GDM1 (cell line): ENCODE measurements around the gene TTC12.

ENCODE experiments used
- DNase-seq: peaks from one replicate; lab custom pipeline; 2025; lab: John Stamatoyannopoulos, UW

TTC12 gene

DNA sequence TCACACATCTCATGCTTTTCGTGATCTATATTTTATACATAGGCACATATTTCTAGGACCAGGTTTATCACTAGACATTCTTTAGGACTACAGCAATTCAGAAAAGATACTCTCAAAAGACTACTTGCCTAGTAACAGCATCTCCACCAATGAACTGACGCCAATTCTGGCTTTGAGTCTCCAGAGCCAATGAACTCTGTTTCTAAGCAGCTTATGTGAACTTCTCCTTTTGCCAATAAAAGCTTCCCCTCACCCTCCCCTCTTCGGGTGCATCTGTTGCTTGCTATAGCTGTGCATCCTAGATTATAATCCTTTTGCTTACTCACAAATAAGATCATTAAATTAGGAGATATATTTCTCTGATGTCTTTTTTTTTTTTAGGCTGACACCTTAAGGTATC lies 61.8 kb downstream of the TTC12 start:
- no peak for DNase-seq

DNA sequence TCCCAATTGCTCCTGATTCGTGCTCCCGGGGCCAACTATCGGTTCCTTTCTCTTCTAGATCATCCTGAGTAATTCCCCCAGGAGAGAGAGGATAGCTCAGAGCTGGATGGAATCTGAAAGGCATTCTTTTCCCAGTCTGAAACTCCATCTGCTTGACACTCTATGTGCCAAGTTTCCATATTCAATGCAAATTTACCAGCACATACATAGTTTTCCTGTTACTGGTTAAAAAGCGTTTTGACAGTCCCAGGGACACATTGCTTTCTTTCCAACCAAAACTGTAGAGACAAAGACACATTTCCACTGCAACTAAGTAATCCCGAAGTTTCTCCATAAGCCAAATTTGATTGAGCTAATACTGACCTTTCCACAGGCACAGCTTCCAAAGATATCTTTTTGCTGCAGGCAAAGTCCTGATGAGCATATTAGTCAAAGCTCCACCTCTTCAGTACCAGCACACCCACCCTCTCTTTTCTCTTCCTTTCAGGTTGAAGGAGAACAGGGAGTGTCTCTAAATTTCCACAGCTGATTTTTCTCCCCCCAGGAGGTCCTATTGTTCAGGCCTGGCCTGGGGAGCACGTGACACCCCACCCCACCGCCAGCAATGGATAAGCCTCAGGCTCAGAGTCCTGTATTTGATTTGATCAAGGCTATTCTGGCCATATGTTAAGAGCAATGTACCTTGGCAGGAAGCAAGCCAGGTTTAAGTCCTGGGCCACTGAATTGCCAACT lies 63.5 kb downstream of the TTC12 start:
- no peak for DNase-seq

DNA sequence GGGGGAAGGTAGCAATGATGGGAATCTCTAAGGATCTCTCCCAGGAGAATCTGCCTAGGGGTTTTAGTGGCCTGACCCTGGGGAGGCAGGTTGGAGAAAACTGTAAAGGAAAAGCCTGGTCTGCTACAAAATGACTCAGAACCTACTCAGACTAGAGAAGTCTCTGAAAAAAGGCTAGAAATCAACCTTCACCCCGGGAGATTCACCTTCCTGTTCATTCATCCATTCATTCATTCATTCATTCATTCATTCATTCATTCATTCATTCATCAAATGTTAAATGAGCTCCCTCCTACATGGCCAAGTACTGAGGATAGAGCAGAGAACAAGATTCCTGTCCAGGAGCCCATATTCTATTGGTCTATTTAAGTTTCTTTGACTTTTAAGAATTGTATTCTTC lies 64.3 kb downstream of the TTC12 start:
- no peak for DNase-seq

DNA sequence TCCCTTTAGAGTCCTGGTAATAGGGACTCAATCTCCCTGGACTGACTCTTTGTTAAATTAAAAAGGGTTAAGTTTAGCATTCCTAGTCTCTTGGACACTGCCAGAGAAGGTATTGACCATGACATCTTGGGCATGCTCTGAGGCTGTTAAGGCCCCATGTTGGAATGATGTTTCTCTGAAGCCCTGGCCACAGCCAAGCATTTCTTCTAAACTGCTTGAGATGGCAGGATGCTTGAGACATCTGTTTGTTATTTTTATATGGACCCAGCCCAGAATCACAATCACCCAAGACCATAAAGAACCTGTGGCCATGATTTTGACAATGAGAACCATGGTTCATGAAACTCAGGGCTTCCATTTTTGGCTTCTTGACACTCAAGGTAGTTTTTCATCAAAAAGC lies 67.7 kb downstream of the TTC12 start:
- DNase-seq = no peak

DNA sequence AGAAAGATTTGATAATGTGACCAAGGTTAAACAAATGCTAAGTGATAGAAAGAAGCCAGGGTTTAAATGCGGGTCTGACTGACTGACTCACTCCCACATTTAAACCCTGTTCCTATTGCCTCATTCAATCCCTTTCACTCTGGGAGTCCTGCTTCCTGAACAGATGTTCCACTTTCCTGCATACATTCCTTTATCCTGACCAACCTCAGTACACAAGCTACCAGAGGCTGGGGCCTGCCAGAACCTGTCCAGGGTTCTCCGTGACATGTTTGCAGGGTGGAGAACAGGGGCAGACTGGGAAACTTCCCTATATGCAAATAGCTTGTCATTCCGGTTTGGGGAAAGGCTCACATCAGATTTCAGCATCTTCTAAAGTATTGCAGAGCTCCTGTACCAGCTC lies 70.2 kb downstream of the TTC12 start:
- no peak for DNase-seq

DNA sequence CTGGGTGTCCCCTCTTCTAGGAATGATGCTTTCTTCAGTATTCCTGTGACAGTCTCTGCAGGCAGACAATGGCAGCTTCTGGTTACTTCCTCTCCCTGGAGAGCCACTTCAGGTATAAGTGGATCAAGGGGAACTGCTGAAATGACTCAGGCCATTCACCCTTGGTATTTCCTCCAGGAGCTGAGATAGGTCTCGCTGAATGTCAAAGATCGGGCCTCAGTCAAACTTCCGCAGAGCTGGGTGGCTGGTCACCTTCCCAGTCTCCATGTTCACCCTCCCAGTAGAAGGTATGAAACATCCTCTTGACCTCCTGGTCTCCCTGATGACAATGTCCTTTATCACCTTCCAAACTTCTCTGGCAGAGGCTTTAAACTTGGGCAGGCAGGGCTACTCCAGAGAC lies 71.4 kb downstream of the TTC12 start:
- no peak for DNase-seq

DNA sequence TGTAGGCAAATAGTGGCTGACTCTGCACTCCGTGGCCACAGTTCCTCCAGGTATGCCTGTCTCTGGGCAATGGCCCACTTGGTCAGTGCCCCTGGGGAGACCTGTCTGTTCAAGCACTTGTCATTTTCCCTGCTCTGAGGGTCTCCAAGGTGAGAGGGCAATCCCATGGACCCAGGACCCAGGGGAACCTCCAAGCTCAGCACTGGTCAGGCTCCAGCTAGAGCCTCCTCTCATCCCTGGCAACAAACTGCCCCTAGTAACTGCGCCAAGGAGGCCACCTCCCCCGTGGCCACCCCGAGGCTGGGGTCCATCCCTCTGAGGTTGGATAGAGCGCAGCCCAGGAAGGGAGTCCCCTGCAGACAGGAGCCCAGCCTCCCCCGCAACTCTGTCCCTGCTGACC lies 72.5 kb downstream of the TTC12 start:
- DNase-seq = no peak

DNA sequence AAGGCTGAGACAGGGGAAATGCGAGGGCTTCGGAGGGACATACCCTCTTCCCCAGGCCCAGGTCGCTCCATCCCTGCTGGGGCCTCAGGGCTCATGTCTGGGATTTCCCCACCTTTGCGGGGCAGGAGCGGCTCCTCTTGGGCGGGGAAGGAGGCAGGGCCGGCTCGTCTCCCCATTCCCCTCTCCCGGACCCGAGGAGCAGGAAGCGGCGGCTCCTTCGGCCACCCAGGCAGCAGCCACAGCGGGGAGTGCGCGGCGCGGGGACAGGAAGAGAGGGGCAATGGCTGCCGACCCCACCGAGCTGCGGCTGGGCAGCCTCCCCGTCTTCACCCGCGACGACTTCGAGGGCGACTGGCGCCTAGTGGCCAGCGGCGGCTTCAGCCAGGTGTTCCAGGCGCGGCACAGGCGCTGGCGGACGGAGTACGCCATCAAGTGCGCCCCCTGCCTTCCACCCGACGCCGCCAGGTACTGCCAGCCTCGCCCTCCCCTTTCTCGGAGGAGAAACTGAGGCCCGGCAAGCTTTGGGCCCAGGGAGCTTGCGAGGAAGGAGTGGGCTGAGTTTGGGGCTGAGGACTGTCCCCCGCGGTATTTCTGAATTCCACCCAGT lies 73.3 kb downstream of the TTC12 start, which contains the start of gene ANKK1:
TSS of gene ANKK1 (plus strand) at position 175 of the 607 bp plus-strand sequence. CDS start at position 281, 106 bp downstream.
- no peak for DNase-seq

DNA sequence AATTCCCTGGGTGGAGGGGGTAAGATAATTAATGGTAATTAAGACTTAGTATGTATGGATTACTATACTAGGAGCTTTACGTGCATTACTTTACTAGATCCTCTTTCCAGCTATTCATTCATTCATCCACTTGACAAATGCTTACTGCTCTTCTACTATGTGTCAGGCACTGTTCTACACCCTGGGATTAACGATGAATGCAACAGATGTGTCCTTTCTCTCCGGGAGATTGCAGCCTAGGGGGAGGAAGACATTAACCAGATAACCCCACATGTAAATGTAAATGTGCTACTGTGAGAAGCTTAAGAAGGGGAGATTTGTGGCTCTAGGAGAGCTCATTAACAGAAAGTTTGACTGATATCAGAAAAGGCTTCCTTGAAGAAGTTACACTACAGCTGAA lies 74.9 kb downstream of the TTC12 start:
- DNase-seq = no peak

DNA sequence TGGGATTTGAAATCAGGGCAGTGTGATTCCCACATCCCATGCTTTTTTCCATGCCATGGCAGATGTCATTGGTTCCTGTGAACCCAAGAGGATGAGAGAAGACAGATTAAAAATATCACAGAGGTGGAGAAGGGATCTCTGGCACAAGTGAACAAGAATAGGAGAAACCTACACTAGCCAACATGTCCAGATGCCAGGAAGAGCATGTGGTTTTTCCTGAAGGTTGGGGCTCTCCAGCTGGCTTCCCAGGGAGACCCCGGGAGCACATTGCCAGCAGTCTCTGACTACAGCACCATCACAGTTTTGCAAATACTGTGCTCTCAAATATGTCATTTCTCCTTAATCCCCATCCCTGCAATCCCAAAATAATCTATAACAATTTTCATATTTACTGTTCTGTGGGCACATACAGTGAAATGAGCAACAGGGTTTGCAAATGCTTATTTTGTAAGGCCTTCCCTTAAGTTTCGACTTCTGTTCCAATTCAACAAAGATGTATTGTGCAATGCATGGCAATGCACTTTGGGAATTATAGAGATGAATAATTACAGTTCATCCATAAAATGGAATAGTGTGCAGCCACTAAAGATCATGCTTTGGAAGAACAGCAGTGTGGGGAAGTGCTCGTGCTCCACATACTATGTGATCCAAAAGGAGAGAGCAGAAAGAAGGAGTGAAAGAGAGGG lies 78.0 kb downstream of the TTC12 start:
- no peak for DNase-seq

DNA sequence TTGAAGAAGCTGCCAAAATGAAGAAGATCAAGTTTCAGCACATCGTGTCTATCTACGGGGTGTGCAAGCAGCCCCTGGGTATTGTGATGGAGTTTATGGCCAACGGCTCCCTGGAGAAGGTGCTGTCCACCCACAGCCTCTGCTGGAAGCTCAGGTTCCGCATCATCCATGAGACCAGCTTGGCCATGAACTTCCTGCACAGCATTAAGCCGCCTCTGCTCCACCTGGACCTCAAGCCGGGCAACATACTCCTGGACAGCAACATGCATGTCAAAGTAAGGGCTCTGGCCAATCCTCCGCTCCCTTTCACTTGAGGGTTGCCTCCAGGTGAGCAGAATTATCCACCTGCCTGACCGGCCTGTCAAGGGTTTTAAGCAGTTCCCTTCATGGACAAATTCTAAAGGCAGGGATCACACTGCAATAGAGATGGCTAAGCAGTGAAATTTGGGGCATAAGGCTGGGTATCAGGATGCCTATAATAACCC lies 79.2 kb downstream of the TTC12 start:
- DNase-seq = no peak

DNA sequence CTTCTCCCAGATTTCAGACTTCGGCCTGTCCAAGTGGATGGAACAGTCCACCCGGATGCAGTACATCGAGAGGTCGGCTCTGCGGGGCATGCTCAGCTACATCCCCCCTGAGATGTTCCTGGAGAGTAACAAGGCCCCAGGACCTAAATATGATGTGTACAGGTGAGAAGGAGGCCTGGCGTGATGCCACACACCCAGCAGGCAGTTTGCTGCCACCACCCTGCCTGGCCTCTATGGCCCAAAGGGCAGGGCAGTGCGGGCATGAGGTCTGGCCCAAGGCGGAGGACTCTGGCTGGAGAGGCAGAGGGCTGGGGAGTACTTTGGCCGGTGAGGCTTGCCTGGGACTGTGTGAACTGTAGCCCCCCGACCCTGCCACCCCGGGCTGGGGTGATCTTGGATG lies 80.5 kb downstream of the TTC12 start:
- no peak for DNase-seq

DNA sequence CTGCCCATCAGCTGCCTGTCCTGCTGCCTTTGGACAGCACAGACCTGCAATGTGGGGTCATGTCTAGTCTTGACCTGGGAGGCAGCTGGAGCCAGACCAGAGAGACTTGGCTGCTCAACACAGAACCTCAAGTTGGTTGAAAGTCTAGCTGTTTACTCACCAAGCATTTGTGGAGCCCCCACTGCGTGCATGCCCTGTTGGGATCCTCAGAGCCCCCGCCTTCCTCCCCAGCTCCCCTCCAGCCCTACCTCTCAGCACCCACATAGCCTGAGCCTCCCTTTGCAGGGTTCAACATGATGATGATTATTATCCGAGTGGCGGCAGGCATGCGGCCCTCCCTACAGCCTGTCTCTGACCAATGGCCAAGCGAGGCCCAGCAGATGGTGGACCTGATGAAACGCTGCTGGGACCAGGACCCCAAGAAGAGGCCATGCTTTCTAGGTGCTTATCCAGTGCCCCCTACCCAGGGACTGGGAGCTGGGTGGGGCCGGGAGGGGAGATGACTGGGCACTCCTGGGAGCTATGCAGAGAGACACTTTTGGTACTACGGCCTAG lies 81.5 kb downstream of the TTC12 start:
- DNase-seq = no peak

DNA sequence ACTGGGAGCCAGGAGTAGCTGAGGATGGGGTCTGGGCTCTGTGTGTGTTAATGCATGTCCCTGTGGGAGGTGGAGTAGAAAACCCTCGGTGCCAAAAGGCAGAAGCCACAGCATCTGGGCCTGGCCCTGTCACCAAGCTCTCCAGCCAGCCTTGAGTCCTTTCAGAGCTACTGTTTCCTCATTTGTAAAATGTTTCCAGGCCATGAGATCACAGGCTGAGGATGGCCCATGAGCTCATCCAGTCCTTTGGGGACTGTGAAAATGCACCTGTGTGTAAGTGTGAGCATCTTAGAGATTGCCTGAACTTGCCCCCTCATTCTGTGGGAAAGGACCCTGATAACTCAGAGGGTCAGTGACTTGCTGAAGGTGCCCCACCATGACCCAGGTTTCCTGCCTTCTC lies 82.3 kb downstream of the TTC12 start:
- no peak for DNase-seq

DNA sequence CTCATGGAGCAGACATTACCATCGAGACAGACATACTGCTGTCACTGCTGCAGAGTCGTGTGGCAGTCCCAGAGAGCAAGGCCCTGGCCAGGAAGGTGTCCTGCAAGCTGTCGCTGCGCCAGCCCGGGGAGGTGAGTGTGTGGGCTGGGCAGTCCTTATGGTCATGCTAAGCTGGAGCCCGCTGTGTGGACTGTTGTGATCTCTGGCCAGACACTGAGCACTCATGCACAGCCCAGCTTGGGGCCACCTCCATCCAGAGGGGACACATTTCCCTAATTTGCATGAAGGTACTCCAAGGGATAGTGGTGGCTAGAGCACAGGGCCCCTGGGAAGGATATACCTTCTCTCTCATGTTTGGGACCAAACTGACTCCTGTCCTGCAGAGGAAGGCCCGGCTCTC lies 82.8 kb downstream of the TTC12 start:
- DNase-seq = no peak

DNA sequence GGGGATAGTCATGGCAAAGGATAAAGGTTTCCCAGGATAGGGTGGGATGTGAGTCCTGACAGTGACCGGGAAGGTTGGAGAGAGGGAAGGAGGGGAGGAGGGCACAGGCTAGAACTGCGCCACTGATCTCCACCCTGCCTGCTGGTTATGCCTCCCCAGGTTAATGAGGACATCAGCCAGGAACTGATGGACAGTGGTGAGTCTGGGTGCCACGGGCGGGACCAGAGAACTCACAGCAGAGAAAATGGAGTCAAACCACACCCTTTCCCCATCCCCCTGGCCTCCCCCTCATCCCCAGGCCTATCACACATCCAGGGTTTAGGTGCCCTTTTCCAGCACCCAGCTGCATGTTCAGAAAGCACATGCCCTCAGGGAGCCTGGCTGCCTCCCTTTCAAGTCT lies 83.4 kb downstream of the TTC12 start:
- no peak for DNase-seq

DNA sequence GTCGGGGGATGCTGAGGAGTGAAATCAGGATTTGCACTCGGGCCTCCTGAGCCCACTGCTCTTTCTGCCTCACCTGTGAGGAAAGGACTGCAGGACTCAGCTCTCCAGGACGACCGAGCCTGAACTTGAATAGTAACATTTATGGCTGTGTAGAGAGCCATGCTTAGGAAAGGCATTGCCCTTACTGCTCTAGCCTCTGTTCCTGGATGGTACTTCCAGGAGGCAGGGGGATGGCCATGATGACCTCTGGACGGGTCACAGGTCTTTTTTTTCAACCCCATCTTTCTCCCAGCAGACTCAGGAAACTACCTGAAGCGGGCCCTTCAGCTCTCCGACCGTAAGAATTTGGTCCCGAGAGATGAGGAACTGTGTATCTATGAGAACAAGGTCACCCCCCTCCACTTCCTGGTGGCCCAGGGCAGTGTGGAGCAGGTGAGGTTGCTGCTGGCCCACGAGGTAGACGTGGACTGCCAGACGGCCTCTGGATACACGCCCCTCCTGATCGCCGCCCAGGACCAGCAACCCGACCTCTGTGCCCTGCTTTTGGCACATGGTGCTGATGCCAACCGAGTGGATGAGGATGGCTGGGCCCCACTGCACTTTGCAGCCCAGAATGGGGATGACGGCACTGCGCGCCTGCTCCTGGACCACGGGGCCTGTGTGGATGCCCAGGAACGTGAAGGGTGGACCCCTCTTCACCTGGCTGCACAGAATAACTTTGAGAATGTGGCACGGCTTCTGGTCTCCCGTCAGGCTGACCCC lies 84.5 kb downstream of the TTC12 start:
- DNase-seq = no peak

DNA sequence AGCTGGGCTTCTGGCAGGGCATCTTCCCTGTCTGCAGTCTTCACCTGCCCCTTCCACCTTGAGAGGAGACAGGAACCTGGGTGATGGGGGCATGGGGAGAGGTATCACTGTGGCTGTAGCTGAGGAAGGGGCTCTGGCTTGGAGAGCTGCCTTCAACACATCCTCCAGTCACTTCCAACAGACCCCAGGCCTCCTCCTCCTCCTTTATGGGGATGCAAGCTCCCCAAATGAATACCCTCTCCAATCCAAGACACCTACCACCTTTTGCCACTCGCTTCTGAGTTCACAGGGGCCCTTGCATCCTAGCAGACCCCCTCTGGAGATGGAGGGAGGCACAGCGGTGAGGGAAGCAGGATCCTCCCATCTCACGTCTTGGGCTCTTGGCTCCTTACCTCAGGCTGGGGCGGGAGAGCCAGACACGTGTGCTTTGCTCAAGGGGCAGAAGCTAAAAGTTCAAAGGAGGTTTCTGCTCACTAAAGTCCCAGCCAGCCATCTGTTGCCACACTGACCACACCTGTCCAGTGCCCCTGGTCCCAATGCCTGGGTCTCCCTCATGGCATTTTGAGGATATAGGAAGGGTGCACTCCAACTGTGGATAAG lies 86.3 kb downstream of the TTC12 start:
- DNase-seq = no peak

DNA sequence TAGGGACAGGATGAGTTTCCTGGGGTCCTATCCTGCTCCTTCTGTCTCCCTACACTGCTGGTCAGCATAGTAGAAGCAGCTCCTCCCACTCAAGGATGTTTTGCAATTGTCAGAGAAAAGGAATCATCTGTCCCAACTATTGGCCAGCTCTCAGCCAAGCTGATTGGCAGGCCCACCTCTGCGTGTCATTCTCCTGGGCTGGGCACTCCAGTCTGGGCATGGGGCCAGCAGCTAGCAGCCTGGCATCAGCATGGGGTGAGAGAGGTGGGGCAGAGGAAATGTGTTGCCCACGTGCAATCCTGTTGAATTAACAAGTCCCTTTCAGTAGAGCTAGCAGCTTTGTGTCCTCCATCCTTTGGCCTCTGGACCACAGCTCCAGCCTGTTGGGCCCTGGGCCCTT lies 87.3 kb downstream of the TTC12 start:
- DNase-seq = no peak

DNA sequence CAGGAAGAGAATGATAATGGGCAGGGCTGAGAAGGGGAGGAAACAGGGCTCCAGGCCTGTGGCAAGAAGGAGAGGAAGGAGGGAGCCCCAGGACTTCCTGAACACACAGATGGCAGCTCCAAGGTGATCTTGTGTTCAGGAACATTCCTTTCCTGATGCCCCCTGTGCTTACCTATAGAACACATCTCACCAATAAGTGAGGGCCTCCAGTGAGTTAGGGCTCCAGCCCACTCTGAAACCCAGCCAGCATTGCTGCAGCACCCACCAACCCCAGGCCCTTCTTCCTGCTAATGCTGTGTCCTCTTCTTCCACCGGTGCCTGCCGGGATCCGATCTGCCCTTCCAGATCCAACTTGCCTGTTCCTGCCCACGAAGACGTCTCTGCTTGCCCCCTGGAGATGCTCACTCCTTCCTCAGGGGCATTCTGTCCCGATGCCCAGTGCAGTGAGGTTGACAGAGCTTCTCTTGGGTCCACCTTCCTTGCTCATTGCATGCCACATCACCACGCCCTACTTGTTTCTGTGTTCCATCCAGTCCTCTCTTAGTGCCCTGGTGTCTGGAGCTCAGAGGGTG lies 90.6 kb downstream of the TTC12 start:
- no peak for DNase-seq

DNA sequence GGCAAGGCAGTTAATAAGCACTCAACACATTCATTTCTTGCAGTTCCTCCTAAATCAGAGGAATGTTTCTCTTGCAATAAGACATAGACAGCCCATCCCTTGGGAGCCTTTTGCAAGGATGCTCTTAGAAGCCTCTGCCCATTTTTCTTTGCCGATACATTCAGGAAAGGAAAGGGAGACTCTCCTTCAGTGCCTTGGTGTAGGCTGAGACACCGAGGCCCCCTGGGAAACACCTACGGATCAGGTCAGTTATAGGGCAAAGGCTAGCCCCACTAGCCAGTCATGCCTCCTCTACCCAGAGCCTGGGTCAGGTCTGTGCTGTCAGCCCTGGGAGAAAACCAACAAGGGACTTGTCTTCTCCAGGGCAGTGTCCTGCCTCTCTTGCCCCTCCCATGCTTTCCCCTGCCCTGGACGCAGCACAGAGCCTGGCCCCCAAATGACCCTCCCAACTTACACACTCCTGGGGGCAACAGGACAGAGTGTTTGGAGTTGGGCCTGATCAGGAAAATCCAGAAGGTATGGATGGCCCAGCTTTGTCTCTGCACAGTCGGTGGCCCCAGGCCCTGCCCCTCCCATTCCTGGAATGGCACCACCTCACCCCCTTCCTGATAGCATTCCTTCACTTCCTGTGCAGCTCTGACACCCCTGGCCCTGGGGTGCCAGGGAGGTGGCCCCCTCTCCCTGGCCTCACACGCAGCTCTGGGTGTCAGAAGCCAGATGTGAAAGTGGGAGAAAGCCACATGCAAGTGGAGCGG lies 91.5 kb downstream of the TTC12 start:
- no peak for DNase-seq
